GM19193 (cell line): Measurements from ENCODE around the gene MORF4L1.

ENCODE experiments used
- POLR2A ChIP-seq: IDR thresholded peaks from 4 replicates; pipeline ENCODE4 v1.6.1; 2011; ENCODE audit not compliant: insufficient read depth, insufficient read length; ENCODE audit errors: extremely low read depth

MORF4L1 gene

GRCh38 chr15:78893538-78893937 lies 20.8 kb downstream of the MORF4L1 start:
- no peak for TF ChIP-seq POLR2A

GRCh38 chr15:78895471-78895870 lies 22.8 kb downstream of the MORF4L1 start:
- TF ChIP-seq POLR2A = no peak

GRCh38 chr15:78898540-78898939 lies 25.9 kb downstream of the MORF4L1 start:
- TF ChIP-seq POLR2A = no peak

GRCh38 chr15:78904599-78905358 lies 32.1 kb downstream of the MORF4L1 start:
- TF ChIP-seq POLR2A = no peak

- no peak for TF ChIP-seq POLR2A
These were observed 33.6 kb downstream of the MORF4L1 start for GRCh38 chr15:78906316-78906620.

- no peak for TF ChIP-seq POLR2A
These were observed 34.9 kb downstream of the MORF4L1 start for GRCh38 chr15:78907577-78907976.

GRCh38 chr15:78909160-78909695 lies 36.5 kb downstream of the MORF4L1 start:
- no peak for TF ChIP-seq POLR2A

GRCh38 chr15:78909791-78910228 lies 37.1 kb downstream of the MORF4L1 start:
- no peak for TF ChIP-seq POLR2A

GRCh38 chr15:78910271-78910670 lies 37.6 kb downstream of the MORF4L1 start:
- TF ChIP-seq POLR2A = no peak

GRCh38 chr15:78912316-78912715 lies 39.6 kb downstream of the MORF4L1 start:
- TF ChIP-seq POLR2A = no peak

- TF ChIP-seq POLR2A = no peak
These were observed 40.3 kb downstream of the MORF4L1 start for GRCh38 chr15:78913012-78913411.

- TF ChIP-seq POLR2A = no peak
These were observed 41.5 kb downstream of the MORF4L1 start for GRCh38 chr15:78914027-78914764.

- TF ChIP-seq POLR2A = no peak
These were observed 42.8 kb downstream of the MORF4L1 start for GRCh38 chr15:78915341-78916087.

- no peak for TF ChIP-seq POLR2A
These were observed 43.4 kb downstream of the MORF4L1 start for GRCh38 chr15:78916088-78916487.

GRCh38 chr15:78917888-78918287 lies 45.2 kb downstream of the MORF4L1 start:
- no peak for TF ChIP-seq POLR2A
